Gastrocnemius medialis (tissue), 4 donors: ENCODE measurements around the gene TP53I13. TPM values are rescaled to one million over a fixed set of nuclear protein-coding genes. Genes with fewer than 3 reads are reported as not detected.
"Not testable (repeated sequence)": the region's sequence is repeated elsewhere in the genome, so short reads cannot be mapped to it uniquely, and the experiment has no call there.

Experiments used
- ATAC-seq, 2 donors: fragments of 150-250 bp; one replicate each; pipeline ENCODE4 v1.9.1; 2016
- DNase-seq, 2 donors: peaks; one replicate each; pipeline ENCODE4 v3.0.0-alpha.2; 2019
- H3K27ac ChIP-seq, 4 donors: fragments of 200-600 bp; sonication (generic); 1 replicate in 1 of 4; 2 replicates in 3 of 4; pipeline ENCODE4 v1.5.1; 2016 to 2018; ENCODE audit warnings: mild to moderate bottlenecking in 2 of 4, moderate library complexity in 1 of 4
- H3K27me3 ChIP-seq, 3 donors: fragments of 200-600 bp; sonication (generic) in 2 of 3; 1 replicate in 1 of 3; 2 replicates in 2 of 3; pipeline versions ENCODE4 v1.5.1 to v1.6.0; 2016 to 2019; ENCODE audit warnings: mild to moderate bottlenecking in 1 of 3, moderate library complexity in 1 of 3
- H3K36me3 ChIP-seq, 2 donors: fragments of 200-600 bp; sonication (generic) in 1 of 2; one replicate each; pipeline ENCODE4 v1.5.1; 2017 to 2018
- H3K4me1 ChIP-seq, 2 donors: fragments of 200-600 bp; sonication (generic) in 1 of 2; one replicate each; pipeline ENCODE4 v1.5.1; 2016 to 2017; ENCODE audit warnings: mild to moderate bottlenecking in 2 of 2
- H3K4me3 ChIP-seq, 4 donors: fragments of 200-600 bp; sonication (generic) in 3 of 4; 1 replicate in 1 of 4; 2 replicates in 3 of 4; pipeline ENCODE4 v1.5.1; 2016 to 2019; ENCODE audit warnings: mild to moderate bottlenecking in 2 of 4
- H3K9me3 ChIP-seq, 3 donors: fragments of 200-600 bp; sonication (generic) in 2 of 3; 1 replicate in 1 of 3; 2 replicates in 2 of 3; pipeline ENCODE4 v1.5.1; 2016 to 2019
- POLR2A ChIP-seq, 2 donors: fragments of 450-650 bp; IDR thresholded peaks; one replicate each; pipeline ENCODE4 v1.6.1; 2017; ENCODE audit warnings: antibody characterized with exemption in 2 of 2, mild to moderate bottlenecking in 2 of 2, moderate library complexity in 2 of 2
- in situ Hi-C, 4 donors: fragments of 200-750 bp; cut with MboI; loops; one replicate each; pipeline versions ENCODE4 v1.15.0 to v1.8.0; 2017; ENCODE audit warnings: low sequenced_read_pairs in 4 of 4
- intact Hi-C: fragments of 100-400 bp; cut with DNase I; formaldehyde crosslinking; loops from one replicate; pipeline ENCODE4 v1.15.1; 2023; ENCODE audit warnings: low total_unique reads
- total RNA-seq, 4 donors: library from RNA; depleted of rRNA; stranded (reverse); fragments of >200 nt; gene quantifications; one replicate each; pipeline versions ENCODE4 v1.1.0 to v1.2.3, GENCODE V29; 2016
- TF ChIP-seq, protein P1 (sequence below), 5 experiments: fragments of 450-650 bp in 3 of 5; fragments of 200-600 bp in 2 of 5; sonication (generic) in 2 of 5; IDR thresholded peaks in 4 of 5; conservative IDR thresholded peaks in 1 of 5; 1 replicate in 4 of 5; 2 replicates in 1 of 5; pipeline ENCODE4 v1.5.1; 2016 to 2019; ENCODE audit warnings: antibody characterized with exemption in 5 of 5, mild to moderate bottlenecking in 3 of 5, moderate library complexity in 3 of 5

Gene TP53I13
- total RNA-seq, 4 donors from 2014 or later: 31.0 to 50.2 (median 32.1) TPM

DNA sequence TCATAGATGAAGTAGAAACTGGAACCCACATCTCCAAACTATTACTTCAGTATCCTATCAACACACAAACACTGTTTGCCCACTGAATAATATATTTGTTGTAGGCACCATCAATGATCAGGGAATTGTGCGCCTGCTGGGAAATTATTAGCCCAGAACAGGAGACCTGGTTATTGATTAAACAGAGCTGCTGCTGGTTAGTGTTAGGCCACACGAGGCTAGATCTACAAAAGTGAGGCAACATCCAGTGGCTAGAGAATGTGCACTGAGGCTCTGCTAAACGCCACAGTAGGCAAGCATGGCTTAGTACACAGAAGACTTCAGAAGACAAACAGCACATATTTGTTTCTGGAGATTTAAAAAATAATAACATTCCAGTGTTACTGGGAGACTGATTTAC is 12.7 kb upstream of the TP53I13 start:
- H3K4me1 ChIP-seq: no peaks in the 10 kb centered on the region
- H3K4me3 ChIP-seq: no peak overlapping the region
- no peak overlapping the region for H3K27ac ChIP-seq
- in situ Hi-C loops (loop anchor here in 1 of 4 donors (25.0 kb wide), 1 partner anchor 381 kb away; the partner anchor contains the start of genes EFCAB5 and SSH2), intact Hi-C loops (no loop called here)
- H3K36me3 ChIP-seq: no peaks in the 10 kb centered on the region
- DNase-seq: no peak
- no peaks in the 10 kb centered on the region for H3K9me3 ChIP-seq
- ATAC-seq: no peak
- TF ChIP-seq, protein P1, sequence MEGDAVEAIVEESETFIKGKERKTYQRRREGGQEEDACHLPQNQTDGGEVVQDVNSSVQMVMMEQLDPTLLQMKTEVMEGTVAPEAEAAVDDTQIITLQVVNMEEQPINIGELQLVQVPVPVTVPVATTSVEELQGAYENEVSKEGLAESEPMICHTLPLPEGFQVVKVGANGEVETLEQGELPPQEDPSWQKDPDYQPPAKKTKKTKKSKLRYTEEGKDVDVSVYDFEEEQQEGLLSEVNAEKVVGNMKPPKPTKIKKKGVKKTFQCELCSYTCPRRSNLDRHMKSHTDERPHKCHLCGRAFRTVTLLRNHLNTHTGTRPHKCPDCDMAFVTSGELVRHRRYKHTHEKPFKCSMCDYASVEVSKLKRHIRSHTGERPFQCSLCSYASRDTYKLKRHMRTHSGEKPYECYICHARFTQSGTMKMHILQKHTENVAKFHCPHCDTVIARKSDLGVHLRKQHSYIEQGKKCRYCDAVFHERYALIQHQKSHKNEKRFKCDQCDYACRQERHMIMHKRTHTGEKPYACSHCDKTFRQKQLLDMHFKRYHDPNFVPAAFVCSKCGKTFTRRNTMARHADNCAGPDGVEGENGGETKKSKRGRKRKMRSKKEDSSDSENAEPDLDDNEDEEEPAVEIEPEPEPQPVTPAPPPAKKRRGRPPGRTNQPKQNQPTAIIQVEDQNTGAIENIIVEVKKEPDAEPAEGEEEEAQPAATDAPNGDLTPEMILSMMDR (IDR thresholded peaks at IDR 0.05 in 4 of 5, conservative IDR thresholded peaks at IDR 0.05 in 1 of 5): no peak
- TF ChIP-seq POLR2A (IDR thresholded peaks at IDR 0.05): no peak
- no peaks in the 10 kb centered on the region for H3K27me3 ChIP-seq

- intact Hi-C loops: no loop called here
- no peak for DNase-seq
- no peaks in the 10 kb centered on the region for H3K27me3 ChIP-seq
- no peaks in the 10 kb centered on the region for H3K4me1 ChIP-seq
- in situ Hi-C loops: loop anchor here in 1 of 4 donors (25.0 kb wide), 1 partner anchor 380 kb away; the partner anchor contains the start of genes EFCAB5 and SSH2
- no peak for ATAC-seq
- no peak overlapping the region for H3K4me3 ChIP-seq
- H3K9me3 ChIP-seq: no peaks in the 10 kb centered on the region
- TF ChIP-seq POLR2A (IDR thresholded peaks at IDR 0.05): no peak
- TF ChIP-seq, protein P1 (IDR thresholded peaks at IDR 0.05 in 4 of 5, conservative IDR thresholded peaks at IDR 0.05 in 1 of 5): no peak
- H3K36me3 ChIP-seq: no peaks in the 10 kb centered on the region
- no peak overlapping the region for H3K27ac ChIP-seq
Observed at GRCh38 chr17:29557085-29557738, 11.3 kb upstream of the TP53I13 start.

GRCh38 chr17:29557739-29558116 is 10.8 kb upstream of the TP53I13 start:
- intact Hi-C loops: no loop called here
- Histone ChIP-seq H3K4me1 (no peaks in the 10 kb centered on the region), H3K36me3 (no peaks in the 10 kb centered on the region), H3K27me3 (no peaks in the 10 kb centered on the region), H3K4me3 (no peak overlapping the region), H3K9me3 (no peaks in the 10 kb centered on the region), H3K27ac (no peak overlapping the region)
- no peak for DNase-seq
- TF ChIP-seq POLR2A (IDR thresholded peaks at IDR 0.05): no peak
- TF ChIP-seq, protein P1 (IDR thresholded peaks at IDR 0.05 in 4 of 5, conservative IDR thresholded peaks at IDR 0.05 in 1 of 5): no peak
- in situ Hi-C loops: loop anchor here in 1 of 4 donors (25.0 kb wide), 1 partner anchor 380 kb away; the partner anchor contains the start of genes EFCAB5 and SSH2
- ATAC-seq: no peak

DNA sequence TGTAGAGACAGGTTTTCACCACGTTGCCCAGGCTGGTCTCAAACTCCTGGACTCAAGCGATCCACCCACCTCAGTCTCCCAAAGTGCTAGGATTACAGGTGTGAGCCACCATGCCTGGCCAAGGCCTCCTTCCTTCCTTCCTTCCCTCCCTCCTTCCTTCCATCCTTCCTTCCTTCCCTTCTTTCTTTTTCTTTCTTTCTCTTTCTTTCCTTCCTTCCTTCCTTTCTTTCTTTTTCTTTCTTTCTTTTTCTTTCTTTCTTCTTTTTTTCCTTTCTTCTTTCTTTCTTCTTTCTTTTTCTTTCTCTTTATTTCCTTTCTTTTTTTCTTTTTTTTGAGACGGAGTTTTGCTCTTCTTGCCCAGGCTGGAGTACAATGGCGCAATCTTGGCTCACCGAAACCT is 10.4 kb upstream of the TP53I13 start:
- H3K4me1 ChIP-seq, ATAC-seq, H3K9me3 ChIP-seq, intact Hi-C loops, DNase-seq, H3K36me3 ChIP-seq, H3K27me3 ChIP-seq, H3K27ac ChIP-seq, H3K4me3 ChIP-seq: not testable (repeated sequence)
- in situ Hi-C loops: loop anchor here in 1 of 4 donors (25.0 kb wide), 1 partner anchor 379 kb away; the partner anchor contains the start of genes EFCAB5 and SSH2

GRCh38 chr17:29559640-29560039 is 8.9 kb upstream of the TP53I13 start:
- H3K4me3 ChIP-seq: no peak overlapping the region
- no peak overlapping the region for H3K27ac ChIP-seq
- intact Hi-C loops: loop anchor here (10.0 kb wide), 1 partner anchor 415 kb away; no protein-coding TSS in a partner anchor
- in situ Hi-C loops: loop anchor here in 1 of 4 donors (25.0 kb wide), 1 partner anchor 378 kb away; the partner anchor contains the start of genes EFCAB5 and SSH2
- H3K36me3 ChIP-seq: no peaks in the 10 kb centered on the region
- no peaks in the 10 kb centered on the region for H3K9me3 ChIP-seq
- TF ChIP-seq, protein P1 (IDR thresholded peaks at IDR 0.05 in 4 of 5, conservative IDR thresholded peaks at IDR 0.05 in 1 of 5): no peak
- no peak for TF ChIP-seq POLR2A (IDR thresholded peaks at IDR 0.05)
- no peak for DNase-seq
- no peaks in the 10 kb centered on the region for H3K27me3 ChIP-seq
- ATAC-seq: no peak
- no peaks in the 10 kb centered on the region for H3K4me1 ChIP-seq
